Activated CD8-positive, alpha-beta T cell treated with anti-CD3 and anti-CD28 coated beads for 36 hours (primary cell): ENCODE data around the gene AGBL4. TPM values are rescaled to one million over a fixed set of nuclear protein-coding genes. Genes with fewer than 3 reads are reported as not detected.

Experiments
- ATAC-seq: fragments of 200-7000 bp; cut with Tn5 transposase; one replicate; pipeline ENCODE4 v1.10.0; 2021; ENCODE audit warnings: mild to moderate bottlenecking, moderate library complexity
- CTCF ChIA-PET: fragments of 350-600 bp; sonication (Branson Sonifier 250); formaldehyde crosslinking; loops from one replicate; lab custom pipeline; 2021; ENCODE audit warnings: antibody characterized with exemption; lab: Charles Lee
- POLR2A ChIA-PET: fragments of 350-600 bp; sonication (Branson Sonifier 250); formaldehyde crosslinking; loops from one replicate; lab custom pipeline; 2021; ENCODE audit warnings: antibody characterized with exemption; lab: Charles Lee
- DNase-seq: peaks from one replicate; pipeline ENCODE4 v3.0.0-alpha.2; 2020
- H3K27ac Mint-ChIP-seq: one replicate; pipeline ENCODE4 v1.8.0; 2021; ENCODE audit warnings: mild to moderate bottlenecking, mixed read lengths
- H3K27me3 Mint-ChIP-seq: one replicate; pipeline ENCODE4 v1.8.0; 2021; ENCODE audit warnings: mixed read lengths
- H3K36me3 Mint-ChIP-seq: one replicate; pipeline ENCODE4 v1.8.0; 2021; ENCODE audit warnings: low read depth, mixed read lengths
- H3K4me1 Mint-ChIP-seq: one replicate; pipeline ENCODE4 v1.8.0; 2021; ENCODE audit warnings: low read depth, mixed read lengths
- H3K4me3 Mint-ChIP-seq: one replicate; pipeline ENCODE4 v1.8.0; 2021; ENCODE audit warnings: mild to moderate bottlenecking, moderate library complexity, mixed read lengths
- H3K9me3 Mint-ChIP-seq: one replicate; pipeline ENCODE4 v1.8.0; 2021; ENCODE audit warnings: mixed read lengths
- CTCF ChIP-seq: fragments of 200-600 bp; IDR thresholded peaks from one replicate; pipeline ENCODE4 v1.8.0; 2022; ENCODE audit warnings: antibody characterized with exemption, mild to moderate bottlenecking
- intact Hi-C: fragments of 100-400 bp; cut with micrococcal nuclease; formaldehyde crosslinking; loops from one replicate; pipeline ENCODE4 v1.10.0; 2022
- total RNA-seq, 2 experiments: library from RNA; stranded (reverse); gene quantifications; one replicate each; pipeline ENCODE4 v1.2.3, GENCODE V29; 2021

The AGBL4 gene
- total RNA-seq, 2 experiments from 2014 or later: 0.14 TPM; not detected in 1

- no peaks in the 10 kb centered on the region for H3K9me3 Mint-ChIP-seq
- no peak overlapping the region for H3K4me3 Mint-ChIP-seq
- POLR2A ChIA-PET: no interaction called here
- no peak for DNase-seq
- H3K4me1 Mint-ChIP-seq: no peaks in the 10 kb centered on the region
- no peaks in the 10 kb centered on the region for H3K36me3 Mint-ChIP-seq
- CTCF ChIA-PET: no interaction called here
- no peak overlapping the region for H3K27ac Mint-ChIP-seq
- no peak for TF ChIP-seq CTCF
- peaks cover 1% of the 10 kb centered on the region for H3K27me3 Mint-ChIP-seq
- intact Hi-C loops: no loop called here
- ATAC-seq: no peak
Observed at GRCh38 chr1:49606082-49606481, 417.7 kb downstream of the AGBL4 start.

- Mint-ChIP-seq H3K27me3 (peaks cover under 1% of the 10 kb centered on the region), H3K36me3 (no peaks in the 10 kb centered on the region), H3K4me3 (no peak overlapping the region), H3K27ac (no peak overlapping the region), H3K9me3 (peaks cover 7% of the 10 kb centered on the region), H3K4me1 (no peaks in the 10 kb centered on the region)
- intact Hi-C loops: no loop called here
- CTCF ChIA-PET: no interaction called here
- no peak for DNase-seq
- ATAC-seq: no peak
- no peak for TF ChIP-seq CTCF
- POLR2A ChIA-PET: interaction anchor here (0.6 kb wide), 1 partner anchor 52 kb away, joined by 3 read pairs; no protein-coding TSS in a partner anchor
Observed at GRCh38 chr1:49597436-49597835, 426.3 kb downstream of the AGBL4 start.

GRCh38 chr1:49576327-49576901 is 447.3 kb downstream of the AGBL4 start:
- Mint-ChIP-seq H3K27ac (no peak overlapping the region), H3K4me3 (no peak overlapping the region), H3K27me3 (no peaks in the 10 kb centered on the region), H3K36me3 (no peaks in the 10 kb centered on the region), H3K4me1 (no peaks in the 10 kb centered on the region), H3K9me3 (peaks cover 15% of the 10 kb centered on the region)
- POLR2A ChIA-PET: no interaction called here
- ATAC-seq (no peak), DNase-seq (no peak)
- TF ChIP-seq CTCF: no peak
- CTCF ChIA-PET: no interaction called here
- intact Hi-C loops: no loop called here

- no peak for ATAC-seq
- Mint-ChIP-seq H3K9me3 (peaks cover 6% of the 10 kb centered on the region), H3K27me3 (no peaks in the 10 kb centered on the region), H3K27ac (no peak overlapping the region), H3K36me3 (no peaks in the 10 kb centered on the region), H3K4me3 (no peak overlapping the region), H3K4me1 (no peaks in the 10 kb centered on the region)
- no peak for TF ChIP-seq CTCF
- CTCF ChIA-PET: no interaction called here
- no peak for DNase-seq
- intact Hi-C loops: no loop called here
- POLR2A ChIA-PET: no interaction called here
Observed at GRCh38 chr1:49556676-49557234, 467.0 kb downstream of the AGBL4 start.

- intact Hi-C loops: no loop called here
Observed at GRCh38 chr1:49552101-49552500, 471.7 kb downstream of the AGBL4 start.

More at GRCh38 chr1:49552101-49552500, 471.7 kb downstream of the AGBL4 start:
- DNase-seq: no peak
- Mint-ChIP-seq H3K36me3 (no peaks in the 10 kb centered on the region), H3K4me1 (no peaks in the 10 kb centered on the region), H3K9me3 (peaks cover 8% of the 10 kb centered on the region), H3K27me3 (peaks cover 1% of the 10 kb centered on the region), H3K27ac (no peak overlapping the region), H3K4me3 (no peak overlapping the region)
- ATAC-seq: no peak
- ChIA-PET CTCF (no interaction called here), POLR2A (interaction anchor here (0.6 kb wide), 1 partner anchor 538 kb away, joined by 3 read pairs; no protein-coding TSS in a partner anchor)
- no peak for TF ChIP-seq CTCF
